Neural cell (in vitro differentiated cells): ENCODE measurements around the gene MAPRE3.

Experiments
- EP300 ChIP-seq: fragments of 450-650 bp; conservative IDR thresholded peaks from 2 replicates; pipeline ENCODE4 v1.6.1; 2014; ENCODE audit warnings: antibody characterized with exemption, mild to moderate bottlenecking, moderate library complexity; ENCODE audit not compliant: poor library complexity, severe bottlenecking
- EZH2 ChIP-seq: fragments of 200-600, 300-800 bp; shearing (Covaris generic), sonication (generic); IDR thresholded peaks from 2 replicates; pipeline ENCODE4 v1.6.1; 2014; ENCODE audit warnings: antibody characterized with exemption, low read length, borderline replicate concordance, mild to moderate bottlenecking; ENCODE audit not compliant: insufficient read depth, poor library complexity, severe bottlenecking
- MXI1 ChIP-seq: fragments of 450-650 bp; conservative IDR thresholded peaks from 2 replicates; pipeline ENCODE4 v1.6.1; 2014; ENCODE audit warnings: antibody characterized with exemption, mild to moderate bottlenecking; ENCODE audit not compliant: poor library complexity, severe bottlenecking
- POLR2AphosphoS5 ChIP-seq: IDR thresholded peaks from 2 replicates; pipeline ENCODE4 v1.6.1; 2012
- RAD21 ChIP-seq: fragments of 450-650 bp; conservative IDR thresholded peaks from 2 replicates; pipeline ENCODE4 v1.6.1; 2014; ENCODE audit warnings: antibody characterized with exemption, mild to moderate bottlenecking, moderate library complexity
- SMC3 ChIP-seq: fragments of 450-650 bp; conservative IDR thresholded peaks from 2 replicates; pipeline ENCODE4 v1.6.1; 2014; ENCODE audit warnings: antibody characterized with exemption, mild to moderate bottlenecking, moderate library complexity; ENCODE audit not compliant: poor library complexity
- TAF1 ChIP-seq: IDR thresholded peaks from 2 replicates; pipeline ENCODE4 v1.6.1; 2012; ENCODE audit warnings: low read depth
- TF ChIP-seq, protein P1 (sequence below): fragments of 450-650 bp; IDR thresholded peaks from 2 replicates; pipeline ENCODE4 v1.5.1; 2014; ENCODE audit warnings: antibody characterized with exemption, mild to moderate bottlenecking, moderate library complexity; ENCODE audit not compliant: poor library complexity, severe bottlenecking
- TF ChIP-seq, protein P2 (sequence below): IDR thresholded peaks from 2 replicates; pipeline ENCODE4 v1.6.1; 2012; ENCODE audit warnings: borderline replicate concordance

DNA sequence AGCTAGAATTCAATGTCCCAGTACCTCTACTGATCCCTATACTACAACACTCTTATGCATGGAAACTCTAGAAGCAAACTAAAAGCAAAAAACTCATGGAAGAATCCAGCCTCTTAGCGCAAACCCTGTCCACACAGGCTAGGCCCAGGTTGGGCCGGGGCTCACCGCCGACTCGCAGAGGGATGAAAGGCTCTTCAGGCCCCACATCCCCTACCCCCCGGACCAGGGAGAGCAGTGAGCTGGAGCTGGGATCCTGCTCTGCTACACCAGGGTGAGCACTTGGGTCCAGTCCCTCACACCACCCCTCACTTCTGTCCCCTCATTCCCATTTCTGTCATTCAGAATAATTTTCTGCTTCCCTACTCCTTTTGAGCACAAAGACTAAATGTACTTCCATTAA, 99.0 kb downstream of the MAPRE3 start:
- TF ChIP-seq, protein P1, sequence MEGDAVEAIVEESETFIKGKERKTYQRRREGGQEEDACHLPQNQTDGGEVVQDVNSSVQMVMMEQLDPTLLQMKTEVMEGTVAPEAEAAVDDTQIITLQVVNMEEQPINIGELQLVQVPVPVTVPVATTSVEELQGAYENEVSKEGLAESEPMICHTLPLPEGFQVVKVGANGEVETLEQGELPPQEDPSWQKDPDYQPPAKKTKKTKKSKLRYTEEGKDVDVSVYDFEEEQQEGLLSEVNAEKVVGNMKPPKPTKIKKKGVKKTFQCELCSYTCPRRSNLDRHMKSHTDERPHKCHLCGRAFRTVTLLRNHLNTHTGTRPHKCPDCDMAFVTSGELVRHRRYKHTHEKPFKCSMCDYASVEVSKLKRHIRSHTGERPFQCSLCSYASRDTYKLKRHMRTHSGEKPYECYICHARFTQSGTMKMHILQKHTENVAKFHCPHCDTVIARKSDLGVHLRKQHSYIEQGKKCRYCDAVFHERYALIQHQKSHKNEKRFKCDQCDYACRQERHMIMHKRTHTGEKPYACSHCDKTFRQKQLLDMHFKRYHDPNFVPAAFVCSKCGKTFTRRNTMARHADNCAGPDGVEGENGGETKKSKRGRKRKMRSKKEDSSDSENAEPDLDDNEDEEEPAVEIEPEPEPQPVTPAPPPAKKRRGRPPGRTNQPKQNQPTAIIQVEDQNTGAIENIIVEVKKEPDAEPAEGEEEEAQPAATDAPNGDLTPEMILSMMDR: no peak
- TF ChIP-seq EZH2 (no peak), EP300 (no peak), POLR2AphosphoS5 (no peak), SMC3 (no peak), RAD21 (no peak), TAF1 (no peak), MXI1 (no peak)
- TF ChIP-seq, protein P2, sequence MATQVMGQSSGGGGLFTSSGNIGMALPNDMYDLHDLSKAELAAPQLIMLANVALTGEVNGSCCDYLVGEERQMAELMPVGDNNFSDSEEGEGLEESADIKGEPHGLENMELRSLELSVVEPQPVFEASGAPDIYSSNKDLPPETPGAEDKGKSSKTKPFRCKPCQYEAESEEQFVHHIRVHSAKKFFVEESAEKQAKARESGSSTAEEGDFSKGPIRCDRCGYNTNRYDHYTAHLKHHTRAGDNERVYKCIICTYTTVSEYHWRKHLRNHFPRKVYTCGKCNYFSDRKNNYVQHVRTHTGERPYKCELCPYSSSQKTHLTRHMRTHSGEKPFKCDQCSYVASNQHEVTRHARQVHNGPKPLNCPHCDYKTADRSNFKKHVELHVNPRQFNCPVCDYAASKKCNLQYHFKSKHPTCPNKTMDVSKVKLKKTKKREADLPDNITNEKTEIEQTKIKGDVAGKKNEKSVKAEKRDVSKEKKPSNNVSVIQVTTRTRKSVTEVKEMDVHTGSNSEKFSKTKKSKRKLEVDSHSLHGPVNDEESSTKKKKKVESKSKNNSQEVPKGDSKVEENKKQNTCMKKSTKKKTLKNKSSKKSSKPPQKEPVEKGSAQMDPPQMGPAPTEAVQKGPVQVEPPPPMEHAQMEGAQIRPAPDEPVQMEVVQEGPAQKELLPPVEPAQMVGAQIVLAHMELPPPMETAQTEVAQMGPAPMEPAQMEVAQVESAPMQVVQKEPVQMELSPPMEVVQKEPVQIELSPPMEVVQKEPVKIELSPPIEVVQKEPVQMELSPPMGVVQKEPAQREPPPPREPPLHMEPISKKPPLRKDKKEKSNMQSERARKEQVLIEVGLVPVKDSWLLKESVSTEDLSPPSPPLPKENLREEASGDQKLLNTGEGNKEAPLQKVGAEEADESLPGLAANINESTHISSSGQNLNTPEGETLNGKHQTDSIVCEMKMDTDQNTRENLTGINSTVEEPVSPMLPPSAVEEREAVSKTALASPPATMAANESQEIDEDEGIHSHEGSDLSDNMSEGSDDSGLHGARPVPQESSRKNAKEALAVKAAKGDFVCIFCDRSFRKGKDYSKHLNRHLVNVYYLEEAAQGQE: no peak
